IPS DF 6.9 (cell line): ENCODE data around the gene GSPT1.

Experiments used
- DNase-seq: peaks from one replicate; pipeline ENCODE4 v3.0.0-alpha.2; 2013; ENCODE audit warnings: low read depth, low spot score
- H3K27ac ChIP-seq: one replicate; pipeline ENCODE4 v1.5.1; 2013; ENCODE audit warnings: low read length, control low read depth
- H3K27me3 ChIP-seq: 2 replicates; pipeline ENCODE4 v1.6.1; 2013; ENCODE audit warnings: mild to moderate bottlenecking, low read length; ENCODE audit not compliant: control insufficient read depth, insufficient read depth
- H3K36me3 ChIP-seq: 2 replicates; pipeline ENCODE4 v1.6.1; 2013; ENCODE audit warnings: low read length; ENCODE audit not compliant: control insufficient read depth, insufficient read depth
- H3K4me1 ChIP-seq: 2 replicates; pipeline ENCODE4 v1.6.1; 2013; ENCODE audit warnings: low read length; ENCODE audit not compliant: control insufficient read depth, insufficient read depth
- H3K4me3 ChIP-seq: 2 replicates; pipeline ENCODE4 v1.5.1; 2013; ENCODE audit warnings: mild to moderate bottlenecking, low read length
- H3K9me3 ChIP-seq: 2 replicates; pipeline ENCODE4 v1.6.1; 2013; ENCODE audit warnings: low read length, inconsistent platforms; ENCODE audit not compliant: control insufficient read depth, insufficient read depth
- WGBS: extraction: QIAGEN DNeasy Blood & Tissue Kit; methylation state at CpG from one replicate; pipeline ENCODE4 v1.1.7; 2013; ENCODE audit warnings: mixed read lengths, missing lambda C conversion rate; ENCODE audit not compliant: insufficient read length, insufficient coverage; 5-methylcytosine and 5-hydroxymethylcytosine counted together

Gene GSPT1

GRCh38 chr16:11909653-11910545 lies 5.9 kb downstream of the GSPT1 start:
- Histone ChIP-seq H3K36me3 (peaks cover 3% of the 10 kb centered on the region; the same call in 1 of the 2 replicates), H3K4me3 (no peak overlapping the region), H3K4me1 (peaks cover 4% of the 10 kb centered on the region; the same call in 1 of the 2 replicates), H3K27ac (no peak overlapping the region), H3K9me3 (no peaks in the 10 kb centered on the region), H3K27me3 (no peaks in the 10 kb centered on the region)
- no peak for DNase-seq
- no CpG with 5 or more reads among the region's 18 CpGs for WGBS

GRCh38 chr16:11907160-11907970 lies 8.4 kb downstream of the GSPT1 start:
- H3K4me1 ChIP-seq: no peaks in the 10 kb centered on the region
- no peak for DNase-seq
- H3K27ac ChIP-seq: no peak overlapping the region
- no peaks in the 10 kb centered on the region for H3K27me3 ChIP-seq
- no peak overlapping the region for H3K4me3 ChIP-seq
- no peaks in the 10 kb centered on the region for H3K9me3 ChIP-seq
- no CpG with 5 or more reads among the region's 8 CpGs for WGBS
- H3K36me3 ChIP-seq: 0 out of 2 replicates have a peak, but pooled peaks cover 3% of the 10 kb centered on the region

GRCh38 chr16:11903906-11904305 lies 11.8 kb downstream of the GSPT1 start:
- H3K4me1 ChIP-seq: no peaks in the 10 kb centered on the region
- H3K36me3 ChIP-seq: 0 out of 2 replicates have a peak, but pooled peaks cover 3% of the 10 kb centered on the region
- H3K9me3 ChIP-seq: no peaks in the 10 kb centered on the region
- DNase-seq: no peak
- no peaks in the 10 kb centered on the region for H3K27me3 ChIP-seq
- WGBS: no CpG with 5 or more reads among the region's 6 CpGs
- H3K4me3 ChIP-seq: no peak overlapping the region
- no peak overlapping the region for H3K27ac ChIP-seq

- H3K36me3 ChIP-seq: 0 out of 2 replicates have a peak, but pooled peaks cover 5% of the 10 kb centered on the region
- no peaks in the 10 kb centered on the region for H3K27me3 ChIP-seq
- DNase-seq: no peak
- H3K9me3 ChIP-seq: no peaks in the 10 kb centered on the region
- H3K4me1 ChIP-seq: no peaks in the 10 kb centered on the region
- no peak overlapping the region for H3K27ac ChIP-seq
- 100% methylated on average over 1 of the region's 3 CpGs for WGBS
- no peak overlapping the region for H3K4me3 ChIP-seq
Observed at GRCh38 chr16:11901091-11901490, 14.7 kb downstream of the GSPT1 start.

GRCh38 chr16:11896486-11897176 lies 19.1 kb downstream of the GSPT1 start:
- H3K36me3 ChIP-seq: peaks cover 8% of the 10 kb centered on the region; the same call in 1 of the 2 replicates
- no peak for DNase-seq
- no peak overlapping the region for H3K27ac ChIP-seq
- H3K9me3 ChIP-seq: no peaks in the 10 kb centered on the region
- no CpG with 5 or more reads among the region's 5 CpGs for WGBS
- no peak overlapping the region for H3K4me3 ChIP-seq
- no peaks in the 10 kb centered on the region for H3K27me3 ChIP-seq
- no peaks in the 10 kb centered on the region for H3K4me1 ChIP-seq

GRCh38 chr16:11893571-11893970 lies 22.2 kb downstream of the GSPT1 start:
- Histone ChIP-seq H3K36me3 (peaks cover 8% of the 10 kb centered on the region; the same call in 1 of the 2 replicates), H3K4me1 (no peaks in the 10 kb centered on the region), H3K27ac (no peak overlapping the region), H3K4me3 (no peak overlapping the region), H3K27me3 (no peaks in the 10 kb centered on the region), H3K9me3 (no peaks in the 10 kb centered on the region)
- DNase-seq: no peak
- WGBS: no CpG with 5 or more reads among the region's 2 CpGs

GRCh38 chr16:11892761-11893160 lies 23.0 kb downstream of the GSPT1 start:
- whole genome bisulfite sequencing: 100% methylated on average over 2 of the region's 4 CpGs
- Histone ChIP-seq H3K27ac (no peak overlapping the region), H3K9me3 (no peaks in the 10 kb centered on the region), H3K4me1 (no peaks in the 10 kb centered on the region), H3K36me3 (peaks cover 10% of the 10 kb centered on the region), H3K4me3 (no peak overlapping the region), H3K27me3 (no peaks in the 10 kb centered on the region)
- no peak for DNase-seq

GRCh38 chr16:11890231-11890965 lies 25.4 kb downstream of the GSPT1 start:
- Histone ChIP-seq H3K4me3 (no peak overlapping the region), H3K27me3 (no peaks in the 10 kb centered on the region), H3K9me3 (no peaks in the 10 kb centered on the region), H3K36me3 (peaks cover 13% of the 10 kb centered on the region), H3K27ac (no peak overlapping the region), H3K4me1 (no peaks in the 10 kb centered on the region)
- no CpG with 5 or more reads among the region's 5 CpGs for WGBS
- DNase-seq: no peak

- no CpG with 5 or more reads among the region's 6 CpGs for WGBS
- H3K36me3 ChIP-seq: peaks cover 10% of the 10 kb centered on the region
Observed at GRCh38 chr16:11886881-11887280, 28.9 kb downstream of the GSPT1 start.

More at GRCh38 chr16:11886881-11887280, 28.9 kb downstream of the GSPT1 start:
- Histone ChIP-seq H3K27ac (no peak overlapping the region), H3K4me3 (no peak overlapping the region), H3K27me3 (no peaks in the 10 kb centered on the region), H3K9me3 (no peaks in the 10 kb centered on the region), H3K4me1 (no peaks in the 10 kb centered on the region)
- no peak for DNase-seq
